ENCODE results near the gene KAT6B.

- TF ChIP-seq, protein P1, sequence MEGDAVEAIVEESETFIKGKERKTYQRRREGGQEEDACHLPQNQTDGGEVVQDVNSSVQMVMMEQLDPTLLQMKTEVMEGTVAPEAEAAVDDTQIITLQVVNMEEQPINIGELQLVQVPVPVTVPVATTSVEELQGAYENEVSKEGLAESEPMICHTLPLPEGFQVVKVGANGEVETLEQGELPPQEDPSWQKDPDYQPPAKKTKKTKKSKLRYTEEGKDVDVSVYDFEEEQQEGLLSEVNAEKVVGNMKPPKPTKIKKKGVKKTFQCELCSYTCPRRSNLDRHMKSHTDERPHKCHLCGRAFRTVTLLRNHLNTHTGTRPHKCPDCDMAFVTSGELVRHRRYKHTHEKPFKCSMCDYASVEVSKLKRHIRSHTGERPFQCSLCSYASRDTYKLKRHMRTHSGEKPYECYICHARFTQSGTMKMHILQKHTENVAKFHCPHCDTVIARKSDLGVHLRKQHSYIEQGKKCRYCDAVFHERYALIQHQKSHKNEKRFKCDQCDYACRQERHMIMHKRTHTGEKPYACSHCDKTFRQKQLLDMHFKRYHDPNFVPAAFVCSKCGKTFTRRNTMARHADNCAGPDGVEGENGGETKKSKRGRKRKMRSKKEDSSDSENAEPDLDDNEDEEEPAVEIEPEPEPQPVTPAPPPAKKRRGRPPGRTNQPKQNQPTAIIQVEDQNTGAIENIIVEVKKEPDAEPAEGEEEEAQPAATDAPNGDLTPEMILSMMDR (conservative IDR thresholded peaks at IDR 0.05; ENCODE audit: low read depth, low read length), result no peak
- no peak for TF ChIP-seq EZH2 (IDR thresholded peaks at IDR 0.05; ENCODE audit: borderline replicate concordance, low read depth, low read length, poor library complexity, severe bottlenecking)
These were observed 30.5 kb downstream of the KAT6B start for GRCh38 chr10:74856940-74857339.

All from A673 (cell line).